Hematopoietic multipotent progenitor cell treated with erythropoietin and hydrocortisone succinate and interleukin-3 and kit ligand, for 17 days (in vitro differentiated cells): Measurements from ENCODE around the gene NCAPG2.
"Not testable (repeated sequence)": the region's sequence is repeated elsewhere in the genome, so short reads cannot be mapped to it uniquely, and the experiment has no call there.

Experiments
- DNase-seq: peaks from one replicate; pipeline ENCODE4 v3.0.0-alpha.2; 2015; ENCODE audit warnings: low spot score

Gene NCAPG2

DNA sequence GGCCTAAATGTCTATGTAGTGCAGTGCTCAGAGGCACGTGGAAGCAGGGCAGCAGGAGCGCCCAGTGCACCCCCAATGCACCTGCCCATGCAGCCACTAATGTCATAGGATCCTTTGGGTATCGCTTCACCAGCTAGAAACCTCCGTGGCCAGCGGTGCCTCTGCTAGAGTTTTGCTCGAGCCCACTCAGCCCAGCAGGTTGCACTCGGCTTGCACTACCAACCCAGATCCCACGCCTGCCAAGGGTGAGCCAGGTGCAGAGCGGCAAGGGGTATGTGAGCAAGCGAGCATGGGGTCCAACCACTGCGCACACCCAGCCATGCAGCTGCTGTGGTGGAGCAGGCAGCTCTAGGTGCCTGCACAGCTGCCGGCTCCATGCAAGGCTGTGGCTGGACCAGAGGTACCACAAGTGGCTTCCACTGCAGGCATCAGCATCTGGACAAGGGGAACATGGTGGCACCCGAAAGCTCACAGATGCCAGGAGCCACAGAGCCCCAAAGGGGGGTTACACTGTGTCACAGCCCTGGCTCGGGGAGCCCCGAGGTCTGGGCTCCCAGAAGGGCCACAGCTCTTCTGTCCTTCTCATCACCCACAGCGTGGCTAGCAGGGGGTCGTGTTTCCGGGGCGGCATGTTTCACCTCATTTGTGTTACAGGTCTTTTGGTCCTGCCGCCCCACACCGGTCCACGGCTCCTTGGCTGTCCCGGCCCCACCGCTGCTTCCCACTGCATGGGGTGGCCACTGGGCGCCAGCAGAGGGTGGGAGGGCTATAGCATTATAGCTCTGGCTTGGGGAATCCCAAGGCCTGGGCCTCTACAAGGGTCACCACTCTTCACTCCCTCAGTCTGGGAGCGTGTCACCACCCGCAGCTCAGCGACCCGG, 2.3 kb upstream of the NCAPG2 start:
- DNase-seq: no peak

DNA sequence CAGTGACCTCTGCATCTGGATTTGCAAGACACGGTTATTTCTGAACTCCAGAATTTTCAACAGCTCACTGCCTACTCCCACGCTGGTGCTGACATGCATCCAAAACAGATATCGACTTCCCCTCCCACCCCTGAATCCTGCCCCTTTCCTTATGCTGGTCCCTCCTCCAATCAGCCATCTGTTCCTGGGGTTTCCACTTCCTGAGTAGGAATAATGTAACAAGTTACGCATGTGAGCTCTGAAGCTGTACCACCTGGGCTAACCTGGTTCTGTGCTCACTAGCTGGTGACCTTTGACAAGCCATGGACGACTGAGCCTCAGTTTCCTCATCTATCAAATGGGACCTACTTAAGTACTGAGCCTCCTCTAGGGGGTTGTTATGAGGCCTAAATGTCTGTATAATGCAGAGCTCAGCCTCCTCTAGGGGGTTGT, 1.7 kb upstream of the NCAPG2 start:
- DNase-seq: no peak

DNA sequence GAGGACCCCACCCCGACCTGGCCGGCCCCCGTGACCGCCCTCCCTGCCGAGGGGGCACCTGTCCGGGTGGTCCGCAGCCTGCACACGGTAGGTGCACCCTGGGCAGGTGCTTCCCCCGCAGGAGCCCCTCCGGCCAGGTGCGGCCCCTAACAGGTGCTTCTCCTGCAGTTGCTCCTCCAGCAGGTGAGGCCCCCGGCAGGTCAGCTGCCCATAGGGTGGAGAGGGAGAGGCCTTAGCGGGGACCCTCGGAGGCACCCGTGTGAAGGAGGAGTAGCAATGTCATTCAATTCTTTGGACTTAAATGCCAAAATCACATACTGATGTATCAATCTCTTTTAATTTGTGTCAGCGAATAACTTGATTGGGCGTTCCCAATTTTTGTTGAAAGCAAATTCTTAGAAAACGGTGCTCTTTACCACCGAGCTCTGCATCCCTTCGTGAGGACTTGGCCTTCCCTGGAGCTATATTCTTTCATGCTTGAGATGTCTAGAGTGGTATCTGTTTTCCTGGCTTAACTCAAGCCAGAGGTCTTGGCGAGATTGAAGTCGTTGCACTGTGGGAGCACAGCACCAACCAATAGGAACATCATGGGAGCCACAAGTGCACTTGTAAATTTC, 738 bp upstream of the NCAPG2 start:
- DNase-seq: no peak

DNA sequence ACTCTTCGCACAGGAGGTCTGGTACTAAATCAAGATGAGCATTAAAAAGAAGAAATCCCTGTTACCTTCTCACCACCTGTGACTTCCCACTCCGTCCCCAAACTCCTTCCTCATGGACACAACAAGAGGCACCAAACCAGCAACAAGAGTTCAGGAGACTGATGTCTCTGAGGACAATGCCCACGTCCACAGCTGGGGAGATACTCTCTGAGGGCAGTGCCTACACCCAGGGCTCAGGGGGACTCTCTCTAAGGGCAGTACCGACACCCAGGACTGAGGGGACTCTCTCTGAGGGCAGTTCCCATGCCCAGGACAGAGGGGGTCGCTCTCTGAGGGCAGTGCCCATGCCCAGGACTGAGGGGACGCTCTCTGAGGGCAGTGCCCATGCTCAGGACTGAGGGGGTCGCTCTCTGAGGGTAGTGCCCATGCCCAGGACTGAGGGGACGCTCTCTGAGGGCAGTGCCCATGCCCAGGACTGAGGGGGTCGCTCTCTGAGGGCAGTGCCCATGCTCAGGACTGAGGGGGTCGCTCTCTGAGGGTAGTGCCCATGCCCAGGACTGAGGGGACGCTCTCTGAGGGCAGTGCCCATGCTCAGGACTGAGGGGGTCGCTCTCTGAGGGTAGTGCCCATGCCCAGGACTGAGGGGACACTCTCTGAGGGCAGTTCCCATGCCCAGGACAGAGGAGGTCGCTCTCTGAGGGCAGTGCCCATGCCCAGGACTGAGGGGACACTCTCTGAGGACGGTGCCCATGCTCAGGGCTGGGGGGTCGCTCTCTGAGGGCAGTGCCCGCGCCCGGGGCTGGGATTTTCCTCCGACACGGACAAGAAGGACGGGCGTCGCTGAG, 703 bp downstream of the NCAPG2 start:
- not testable (repeated sequence) for DNase-seq

DNA sequence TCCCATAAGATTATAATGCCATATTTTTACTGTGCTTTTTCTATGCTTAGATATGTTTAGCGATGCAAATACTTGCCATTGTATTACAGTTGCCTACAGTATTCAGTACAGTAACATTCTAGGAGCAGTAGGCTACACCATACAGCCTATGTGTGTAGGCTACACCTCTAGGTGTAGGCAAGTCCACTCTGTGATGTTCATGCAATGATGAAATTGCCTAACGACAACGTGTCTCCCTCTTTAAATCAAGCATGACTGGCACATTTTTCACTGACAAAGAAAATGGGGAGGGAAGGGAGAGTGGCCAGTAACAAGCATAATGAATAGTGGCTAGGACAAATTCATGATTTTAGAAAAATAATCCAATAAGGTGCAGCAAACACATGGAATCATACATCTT, 1.7 kb downstream of the NCAPG2 start:
- no peak for DNase-seq

DNA sequence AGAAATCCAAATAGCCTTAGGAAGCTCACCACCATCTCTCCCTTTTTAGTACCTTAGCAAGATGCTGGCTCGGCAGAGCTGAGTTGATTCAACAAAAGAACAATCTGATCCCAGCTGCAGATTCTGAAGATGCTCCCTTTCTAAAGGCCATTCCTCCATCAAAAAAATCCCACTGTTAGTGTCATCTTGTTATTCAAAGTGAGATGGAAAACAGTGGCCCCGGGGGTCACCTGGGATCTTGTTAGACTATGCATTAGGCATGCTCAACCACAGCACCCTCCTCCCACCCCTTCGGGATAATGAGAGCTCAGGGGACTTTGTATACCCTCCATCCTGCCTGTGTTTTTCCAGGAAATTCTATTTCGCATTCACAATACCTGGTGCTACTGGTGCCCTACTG, 2.4 kb downstream of the NCAPG2 start:
- no peak for DNase-seq

DNA sequence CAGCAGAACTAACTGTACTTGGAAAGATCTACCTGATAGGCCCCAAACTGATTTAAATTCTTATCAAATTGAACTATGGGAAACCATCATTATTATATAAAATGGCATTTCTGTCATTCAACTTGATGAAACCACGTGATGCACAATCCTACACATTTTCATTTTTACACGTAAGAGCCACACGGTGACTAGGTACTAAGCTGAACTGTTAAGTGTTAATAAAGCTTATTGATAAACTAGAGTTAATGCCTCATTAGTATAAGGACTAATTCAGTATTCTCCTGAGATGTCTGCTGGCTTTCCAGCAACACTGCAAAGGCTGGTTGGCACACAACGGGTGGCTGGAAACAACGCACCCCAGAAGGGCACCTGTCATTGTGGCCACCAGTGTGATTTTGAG, 4.6 kb downstream of the NCAPG2 start:
- DNase-seq: no peak

DNA sequence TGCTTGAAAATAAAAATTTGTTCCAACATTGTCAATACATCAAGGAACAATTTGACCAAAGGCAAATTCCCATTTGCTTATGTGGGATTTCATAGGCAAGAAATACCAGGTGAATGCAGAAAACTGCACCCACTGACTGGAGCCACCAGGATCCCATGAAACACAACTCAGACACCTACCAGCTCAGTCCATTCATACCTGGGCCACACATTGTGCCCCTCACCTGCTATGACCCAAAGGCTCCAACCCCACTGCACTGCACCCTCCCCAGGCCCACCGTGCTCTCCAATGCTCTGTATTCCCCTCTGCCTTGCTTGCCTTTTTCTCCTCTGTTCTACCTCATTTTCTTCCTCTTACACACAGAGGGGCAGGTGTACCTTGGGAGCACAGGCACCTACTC, 5.3 kb downstream of the NCAPG2 start:
- no peak for DNase-seq

DNA sequence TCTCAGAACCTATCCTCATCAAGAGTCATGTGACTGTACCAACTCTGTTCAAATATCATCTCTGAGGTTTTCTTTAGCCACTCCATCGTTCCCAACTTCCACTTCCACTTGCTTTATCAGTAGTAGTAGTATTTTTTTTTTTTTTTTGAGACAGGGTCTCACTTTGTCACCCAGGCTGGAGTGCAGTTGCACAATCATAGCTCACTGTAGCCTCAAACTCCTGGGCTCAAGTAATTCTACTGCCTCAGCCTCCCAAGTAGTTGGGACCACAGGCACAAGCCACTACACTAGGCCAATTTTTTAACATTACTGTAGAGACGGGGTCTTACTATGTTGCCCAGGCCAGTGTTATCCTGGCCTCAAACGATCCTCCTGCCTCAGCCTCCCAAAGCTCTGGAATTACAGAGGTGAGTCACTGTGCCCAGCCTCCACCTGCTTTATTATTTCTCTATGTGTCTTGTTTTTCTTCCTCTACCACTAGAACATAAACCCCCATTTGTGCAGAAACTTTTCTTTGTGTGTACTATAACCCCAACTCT, 5.9 kb downstream of the NCAPG2 start:
- DNase-seq: no peak

DNA sequence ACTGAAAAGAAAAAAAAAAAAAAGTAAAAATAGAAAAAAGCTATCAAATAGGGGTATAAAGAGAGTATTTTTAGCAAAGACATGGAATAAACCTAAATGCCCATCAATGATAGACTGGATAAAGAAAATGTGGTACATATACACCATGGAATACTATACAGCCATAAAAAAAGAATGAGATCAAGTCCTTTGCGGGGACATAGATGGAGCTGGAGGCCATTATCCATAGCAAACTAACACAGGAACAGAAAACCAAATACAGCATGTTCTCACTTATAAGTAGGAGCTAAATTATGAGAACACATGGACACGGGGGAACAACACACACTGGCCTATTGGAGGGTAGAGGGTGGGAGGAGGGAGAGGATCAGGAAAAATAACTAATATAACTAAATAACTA, 7.0 kb downstream of the NCAPG2 start:
- DNase-seq: not testable (repeated sequence)

DNA sequence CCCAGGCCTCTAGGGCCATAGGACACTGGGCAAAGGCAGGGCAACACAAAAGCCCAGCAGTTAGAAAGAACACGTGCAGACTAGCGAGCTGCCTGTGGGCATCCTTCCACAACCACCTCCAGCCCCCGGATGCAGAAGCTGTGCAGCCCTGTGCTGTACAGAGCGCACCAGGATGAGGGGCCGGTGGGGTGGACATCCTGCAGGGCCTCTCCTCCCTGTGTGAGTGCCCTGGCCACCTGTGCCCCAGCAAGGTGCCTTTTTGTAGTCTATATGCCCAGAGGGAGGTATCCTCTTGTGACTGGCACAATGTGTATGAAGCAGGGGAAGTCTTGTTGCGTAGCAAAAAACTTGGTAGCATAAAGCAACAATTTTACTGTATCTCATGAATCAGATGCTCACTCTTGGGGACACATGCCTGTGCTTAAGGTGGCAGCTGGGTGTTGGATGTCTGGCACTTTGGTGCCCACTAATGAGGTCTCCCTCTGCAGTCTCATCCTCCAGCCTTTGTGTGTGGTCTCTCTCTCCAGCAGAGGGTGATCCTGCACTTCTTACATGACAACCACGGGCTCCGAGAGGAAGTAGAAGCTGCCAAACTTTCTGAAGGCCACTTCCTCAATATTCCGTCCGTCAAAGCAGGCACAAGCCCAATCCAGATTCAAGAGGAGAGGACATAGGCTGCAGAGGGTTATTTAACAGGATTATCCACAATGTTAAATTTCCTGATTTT, 8.7 kb downstream of the NCAPG2 start:
- DNase-seq: peak; percentile 36

DNA sequence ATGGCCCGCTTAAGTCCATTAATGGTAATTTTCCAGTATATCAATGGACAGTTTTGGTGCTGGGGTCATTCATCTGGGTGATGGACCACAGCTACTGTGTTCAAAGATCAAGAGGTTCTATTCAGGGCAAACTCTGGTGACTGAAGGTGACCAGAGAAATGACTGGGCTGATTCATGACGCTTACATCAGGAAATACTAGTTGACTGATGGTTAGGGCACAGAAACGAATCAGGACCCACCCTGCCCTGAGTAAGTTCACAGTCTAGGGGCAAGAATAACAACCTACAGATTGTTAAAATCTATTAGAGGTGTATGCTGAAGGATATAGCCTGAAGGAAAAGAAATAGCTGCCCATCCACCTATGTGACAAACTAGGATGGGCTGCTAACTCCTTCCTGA, 9.5 kb downstream of the NCAPG2 start:
- no peak for DNase-seq

DNA sequence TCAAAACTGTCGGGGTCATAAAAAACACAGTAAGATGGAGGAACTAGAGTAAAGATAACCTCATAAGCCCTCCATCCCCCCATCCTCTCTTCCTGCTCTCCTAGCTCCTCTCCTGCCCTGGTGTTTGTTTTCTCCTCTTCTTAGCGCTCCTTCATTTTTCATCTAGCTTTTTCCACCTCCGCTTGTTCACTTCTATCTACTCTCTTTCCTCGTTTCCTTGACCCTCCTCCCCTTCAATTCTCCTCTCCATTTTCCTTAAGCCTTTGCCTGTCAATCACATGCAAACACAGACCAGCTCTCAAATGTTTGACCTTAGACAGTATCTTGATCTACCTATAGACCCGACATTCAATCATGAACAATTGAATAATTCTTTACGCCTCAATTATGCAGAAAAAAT, 10.0 kb downstream of the NCAPG2 start:
- DNase-seq: no peak

DNA sequence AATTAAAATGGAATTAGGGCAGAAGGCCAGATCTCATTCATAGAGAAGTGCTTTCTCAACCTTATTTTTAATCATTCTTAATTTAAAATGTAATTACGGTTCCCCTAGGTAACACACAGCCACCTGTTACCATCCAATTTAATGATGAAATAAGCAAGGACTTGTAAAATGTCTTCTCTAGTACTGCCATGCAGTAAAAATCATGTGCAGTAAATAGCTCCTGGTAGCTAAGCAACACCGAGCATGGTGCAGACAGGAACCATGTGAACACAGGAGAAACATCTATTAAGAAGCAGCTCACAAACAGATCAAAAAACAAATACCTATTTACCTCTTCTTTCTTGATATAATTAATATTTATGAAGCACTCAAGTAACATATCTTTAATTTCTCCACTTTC, 15.1 kb downstream of the NCAPG2 start:
- DNase-seq: no peak

DNA sequence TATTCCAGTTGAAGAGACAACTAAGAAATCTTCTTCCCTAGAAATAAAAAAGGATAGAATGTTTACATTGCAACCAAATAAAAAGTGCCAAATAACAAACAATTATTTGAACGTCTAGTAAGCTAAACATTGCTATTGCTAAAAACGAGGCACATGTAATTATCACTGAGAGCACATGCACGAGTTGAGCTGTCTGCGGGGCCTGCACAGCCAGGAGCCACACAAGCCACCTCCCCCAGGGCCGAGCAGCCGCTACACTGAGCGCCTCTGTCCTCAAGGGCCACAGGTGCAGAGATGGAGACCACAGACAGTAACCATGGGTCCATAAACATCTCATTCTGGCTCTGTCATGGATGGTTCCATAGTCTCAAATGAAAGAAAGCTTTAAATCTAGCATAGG, 17.2 kb downstream of the NCAPG2 start:
- DNase-seq: no peak

DNA sequence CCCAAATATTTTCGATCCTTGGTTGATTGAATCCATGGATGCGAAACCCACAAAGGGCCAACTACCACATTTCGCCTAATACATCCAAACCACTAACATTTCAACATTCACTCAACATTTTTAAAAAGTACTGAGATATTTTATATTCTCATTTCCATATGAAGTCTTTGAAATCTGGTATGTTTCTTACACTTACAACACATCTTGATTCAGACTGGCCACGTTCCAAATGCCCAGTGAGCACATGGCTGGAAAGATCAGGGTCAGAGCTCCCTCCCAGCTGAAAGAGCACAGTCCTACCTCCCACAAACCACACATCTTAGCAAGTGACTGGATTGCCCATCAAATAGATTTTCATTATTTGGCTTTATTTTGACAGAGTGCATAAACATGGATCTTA, 18.9 kb downstream of the NCAPG2 start:
- no peak for DNase-seq

DNA sequence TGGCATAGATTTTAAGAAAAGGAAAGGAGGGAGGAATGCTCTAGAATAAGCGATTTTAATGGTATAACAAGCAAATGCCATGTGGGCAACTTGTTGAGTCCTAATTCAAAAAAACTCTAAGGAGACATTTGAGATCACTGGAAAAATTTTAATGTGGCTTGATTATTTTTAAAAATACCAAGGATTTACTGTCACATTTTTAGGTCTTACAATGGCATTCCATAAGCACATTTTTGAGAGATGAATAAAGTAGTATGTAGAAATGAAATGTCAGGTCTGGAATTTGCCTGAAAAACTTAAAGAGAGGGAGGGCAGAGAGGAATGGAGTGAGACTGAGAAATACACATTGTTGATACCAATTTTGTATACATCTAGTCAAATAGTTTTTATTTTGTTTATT, 20.3 kb downstream of the NCAPG2 start:
- no peak for DNase-seq

DNA sequence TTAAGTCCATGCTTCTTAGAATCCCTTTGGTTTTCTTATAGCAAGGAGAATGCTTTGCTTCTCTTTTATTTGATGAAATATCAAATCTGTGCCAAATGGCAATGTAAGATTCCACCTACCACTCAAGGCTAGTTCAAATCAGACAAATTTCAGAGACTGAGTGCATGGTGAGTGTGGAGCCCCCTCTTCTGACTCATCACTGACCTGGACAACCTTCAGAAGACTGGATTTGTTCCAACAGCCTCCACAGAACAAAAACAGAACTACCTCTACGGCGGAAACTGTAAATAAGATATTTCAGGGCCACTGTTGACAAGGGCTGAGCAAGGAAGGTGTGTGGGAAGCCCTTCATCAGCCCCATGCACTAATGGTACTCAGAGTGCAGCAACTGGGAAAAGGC, 21.1 kb downstream of the NCAPG2 start:
- no peak for DNase-seq

DNA sequence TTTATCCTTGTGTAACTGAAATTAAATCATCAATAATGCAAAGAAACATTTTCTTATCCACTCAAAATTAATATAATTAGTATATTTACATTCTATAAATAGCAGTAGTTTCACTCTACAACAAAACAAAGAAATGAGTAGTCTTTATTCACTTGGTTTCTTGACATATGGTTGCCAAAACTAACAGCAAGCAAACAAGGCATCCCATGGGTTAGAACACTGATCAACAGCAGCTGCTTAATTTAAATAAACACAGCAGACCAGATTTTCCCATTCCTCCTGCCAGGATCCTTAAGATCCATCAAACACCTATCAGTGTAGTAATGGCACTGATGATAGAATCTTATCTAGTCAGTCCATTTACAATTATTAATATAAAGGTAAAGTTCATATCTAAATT, 22.1 kb downstream of the NCAPG2 start:
- DNase-seq: no peak

DNA sequence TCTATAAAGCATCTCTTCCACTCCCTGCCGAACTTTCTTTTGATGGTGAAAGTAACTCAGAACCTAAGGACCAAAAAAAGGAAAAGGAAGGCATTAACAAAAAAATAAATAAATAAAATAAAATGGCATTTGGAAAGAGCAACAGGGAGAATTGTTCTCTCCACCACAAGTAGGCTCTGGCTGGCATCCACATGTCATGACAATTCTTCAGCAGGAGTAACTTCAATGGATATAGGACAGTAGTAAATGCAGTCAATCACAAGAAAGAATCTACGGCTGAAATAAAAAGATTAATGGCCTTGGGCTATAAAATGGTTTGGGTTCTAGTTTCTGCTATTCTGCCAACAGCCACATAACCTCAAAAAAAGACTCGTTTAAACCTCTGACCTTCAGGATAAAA, 23.9 kb downstream of the NCAPG2 start:
- DNase-seq: no peak

DNA sequence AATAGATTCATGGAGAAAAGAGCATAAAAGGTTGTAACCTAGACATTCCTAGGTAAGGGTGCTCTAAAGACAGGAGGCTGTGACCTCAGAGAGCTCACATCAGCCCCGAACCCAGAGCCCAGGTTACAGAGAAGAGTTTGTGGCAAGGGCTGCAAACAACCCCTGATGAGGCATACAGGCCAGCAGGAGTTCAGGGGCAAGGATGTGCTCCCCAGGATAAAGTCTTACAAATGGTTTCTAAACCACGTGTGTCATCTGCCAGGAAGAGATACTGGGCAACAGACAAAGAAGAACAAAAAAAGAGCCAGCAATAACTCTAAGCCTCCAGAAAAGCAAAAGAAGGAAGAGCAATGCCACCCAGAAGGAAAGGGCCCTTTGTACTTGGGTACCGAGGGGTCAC, 27.7 kb downstream of the NCAPG2 start:
- DNase-seq: no peak
